Stimulated activated CD4-positive, alpha-beta T cell treated with anti-CD3 and anti-CD28 coated beads, Interleukin-12 subunit alpha, Interleukin-12 subunit beta, amount 100 ng/mL, for 48 hours (primary cell): Measurements from ENCODE around the gene ZC3HAV1L.
"Not testable (repeated sequence)": the region's sequence is repeated elsewhere in the genome, so short reads cannot be mapped to it uniquely, and the experiment has no call there.

Source experiments
- DNase-seq, 3 donors: peaks; one replicate each; pipeline ENCODE4 v3.0.0-alpha.2; 2020; ENCODE audit warnings: low read depth in 2 of 3, low spot score in 1 of 3

ZC3HAV1L gene, protein sequence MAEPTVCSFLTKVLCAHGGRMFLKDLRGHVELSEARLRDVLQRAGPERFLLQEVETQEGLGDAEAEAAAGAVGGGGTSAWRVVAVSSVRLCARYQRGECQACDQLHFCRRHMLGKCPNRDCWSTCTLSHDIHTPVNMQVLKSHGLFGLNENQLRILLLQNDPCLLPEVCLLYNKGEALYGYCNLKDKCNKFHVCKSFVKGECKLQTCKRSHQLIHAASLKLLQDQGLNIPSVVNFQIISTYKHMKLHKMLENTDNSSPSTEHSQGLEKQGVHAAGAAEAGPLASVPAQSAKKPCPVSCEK

DNA sequence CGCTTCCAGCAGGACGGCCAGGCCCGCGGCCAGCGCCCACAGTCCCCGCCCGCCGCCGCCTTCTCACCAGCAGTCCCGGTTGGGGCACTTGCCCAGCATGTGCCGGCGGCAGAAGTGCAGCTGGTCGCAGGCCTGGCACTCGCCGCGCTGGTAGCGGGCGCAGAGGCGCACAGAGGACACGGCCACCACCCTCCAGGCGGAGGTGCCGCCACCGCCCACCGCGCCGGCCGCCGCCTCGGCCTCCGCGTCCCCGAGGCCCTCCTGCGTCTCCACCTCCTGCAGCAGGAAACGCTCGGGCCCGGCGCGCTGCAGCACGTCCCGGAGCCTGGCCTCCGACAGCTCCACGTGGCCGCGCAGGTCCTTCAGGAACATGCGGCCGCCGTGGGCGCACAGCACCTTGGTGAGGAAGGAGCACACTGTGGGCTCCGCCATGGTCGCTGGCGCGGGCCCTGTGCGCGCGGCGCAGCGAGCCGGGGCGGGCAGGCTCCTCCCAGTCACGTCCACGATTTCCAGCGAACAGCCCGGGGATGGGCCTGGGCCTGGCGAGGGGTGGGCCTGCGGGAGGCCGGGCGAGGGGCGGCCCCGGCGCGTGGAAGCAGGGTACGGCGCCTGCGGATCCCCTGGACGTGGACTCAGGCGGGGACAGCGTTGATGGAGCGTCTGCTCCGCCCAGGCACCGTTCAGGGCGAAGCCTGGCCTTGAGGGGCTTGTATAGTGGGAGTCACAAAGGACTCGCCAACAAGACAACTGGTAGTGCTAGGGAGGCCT, at the start of gene ZC3HAV1L:
TSS of gene ZC3HAV1L (minus strand) at position 457 of the 768 bp plus-strand sequence. CDS start at position 432, 25 bp downstream.
- DNase-seq: peak; percentile 56 to 63 (median 58)

DNA sequence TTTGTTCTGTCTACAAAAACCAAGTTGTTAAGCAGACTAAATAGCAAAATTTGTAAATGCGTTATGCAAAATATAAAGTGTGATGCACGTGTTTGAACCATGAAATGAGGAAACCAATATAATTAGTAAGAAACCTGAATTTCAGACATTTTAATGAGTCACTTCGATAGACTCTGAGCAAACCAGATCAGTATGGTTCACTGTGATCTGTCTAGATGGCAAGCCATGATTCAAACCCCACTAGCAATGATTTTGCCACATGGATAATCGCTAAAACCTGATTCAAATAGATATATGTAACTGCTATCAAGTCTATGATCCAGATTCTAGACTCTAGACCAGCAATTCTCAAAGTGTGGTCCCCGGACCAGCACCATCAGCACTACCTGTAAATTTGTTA, 48.9 kb upstream of the ZC3HAV1L start:
- DNase-seq: no peak

DNA sequence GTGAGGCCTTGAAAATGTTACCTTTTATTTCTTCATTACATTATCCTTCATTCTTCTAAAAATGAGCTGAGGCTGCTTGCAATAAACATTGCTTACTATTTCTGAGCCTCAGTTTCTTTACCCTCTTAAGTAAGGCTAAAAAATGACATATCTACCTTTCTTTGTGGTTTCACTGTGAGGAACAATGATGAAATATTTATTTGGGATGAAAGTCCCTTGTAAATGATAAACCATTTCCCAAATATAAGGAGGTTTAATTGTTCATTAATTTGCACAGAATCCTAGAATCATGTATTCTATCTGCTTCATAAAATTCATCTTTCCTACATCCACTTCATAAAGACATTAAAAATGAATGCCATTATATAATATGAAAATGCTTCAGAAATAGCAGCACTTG, 45.7 kb upstream of the ZC3HAV1L start:
- no peak for DNase-seq

DNA sequence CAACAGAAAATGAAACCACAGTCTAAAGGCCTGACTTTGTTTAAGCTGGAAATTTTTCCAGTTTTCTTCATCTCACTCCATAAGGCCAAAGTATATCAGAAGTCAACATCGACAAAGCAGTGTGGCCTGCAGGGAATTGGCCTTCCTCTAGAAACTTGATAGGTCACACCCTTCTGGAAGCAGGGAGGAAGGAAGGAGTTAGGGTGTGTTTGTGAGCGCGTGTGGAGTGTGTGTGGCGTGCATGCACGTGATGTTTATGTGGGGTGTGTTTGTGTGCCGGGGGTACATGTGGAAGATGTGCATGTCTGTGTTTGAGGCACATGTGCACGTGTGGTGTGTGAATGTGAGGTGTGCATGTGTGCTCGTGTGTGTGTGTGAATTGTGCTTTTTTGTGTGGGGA, 45.1 kb upstream of the ZC3HAV1L start:
- no peak for DNase-seq

DNA sequence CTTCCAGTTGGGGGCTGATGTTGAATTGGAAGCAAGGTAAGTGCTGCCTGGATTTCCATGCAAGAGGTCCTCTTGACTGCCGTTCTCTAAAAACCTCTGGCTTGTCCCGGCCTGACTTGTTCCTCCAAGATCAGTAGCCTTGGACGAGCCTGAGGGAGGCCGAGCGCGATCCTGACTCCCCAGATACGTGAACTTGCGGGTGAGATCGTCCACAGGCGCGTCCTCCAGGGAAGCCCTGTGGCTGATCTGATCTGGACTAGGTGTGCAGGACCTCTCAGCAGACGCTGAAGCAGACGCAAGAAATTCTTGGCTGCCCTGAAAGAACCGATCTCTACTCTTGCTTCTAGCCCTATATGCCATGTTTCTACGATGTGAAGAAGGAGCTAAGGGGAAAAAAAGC, 44.0 kb upstream of the ZC3HAV1L start:
- DNase-seq: no peak

DNA sequence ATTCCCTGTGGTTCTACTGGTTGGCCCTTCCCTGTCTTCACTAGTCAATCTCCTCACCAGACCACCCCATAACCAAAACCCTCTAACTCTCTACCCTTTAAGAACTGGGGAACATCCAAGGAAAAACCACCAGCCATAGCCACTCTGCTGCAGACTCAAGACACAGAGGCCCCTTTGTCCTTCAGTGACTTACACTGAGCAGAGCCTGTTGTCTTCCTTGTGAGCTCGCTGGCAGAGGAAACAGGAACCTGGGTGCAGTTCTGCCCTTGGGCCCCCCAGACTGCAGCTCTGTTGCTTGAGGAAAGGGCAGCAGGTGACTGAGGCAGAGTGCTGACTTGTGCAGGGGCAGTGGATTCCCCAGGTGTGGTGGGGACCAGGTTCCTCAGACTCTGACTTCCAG, 43.1 kb upstream of the ZC3HAV1L start:
- no peak for DNase-seq

DNA sequence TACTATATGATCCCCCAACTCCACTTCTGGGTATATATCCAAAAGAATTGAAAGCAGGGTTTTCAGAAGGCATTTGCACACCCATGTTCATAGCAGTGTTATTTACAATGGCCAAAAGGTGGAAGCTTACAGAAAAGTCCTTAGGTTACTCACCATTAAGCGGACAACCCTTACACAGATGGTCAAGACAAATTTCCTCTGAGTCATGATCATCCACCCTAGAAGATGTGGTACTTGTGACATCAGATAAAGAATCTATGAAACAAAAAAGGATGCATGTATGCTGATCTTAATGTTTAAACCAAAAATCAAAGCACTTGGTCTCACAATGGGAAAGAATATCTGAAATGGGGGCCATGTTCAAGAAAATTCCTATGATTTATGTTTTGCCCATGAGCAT, 42.6 kb upstream of the ZC3HAV1L start:
- no peak for DNase-seq

DNA sequence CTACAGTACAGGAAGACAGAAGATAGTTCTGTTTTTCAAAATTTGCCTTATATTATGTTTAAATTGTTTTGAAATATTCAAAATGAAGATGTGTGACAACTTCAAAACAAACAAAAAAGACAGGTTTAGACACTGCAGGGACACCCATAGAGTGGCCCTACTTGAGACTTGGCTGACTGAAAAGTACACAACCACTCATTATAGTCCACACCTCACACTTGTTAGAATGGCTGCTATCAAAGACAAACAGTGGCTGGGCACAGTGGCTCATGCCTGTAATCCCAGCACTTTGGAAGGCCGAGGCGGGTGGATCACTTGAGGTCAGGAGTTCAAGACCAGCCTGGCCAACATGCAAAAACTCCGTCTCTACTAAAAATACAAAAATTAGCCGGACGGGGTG, 41.9 kb upstream of the ZC3HAV1L start:
- not testable (repeated sequence) for DNase-seq

DNA sequence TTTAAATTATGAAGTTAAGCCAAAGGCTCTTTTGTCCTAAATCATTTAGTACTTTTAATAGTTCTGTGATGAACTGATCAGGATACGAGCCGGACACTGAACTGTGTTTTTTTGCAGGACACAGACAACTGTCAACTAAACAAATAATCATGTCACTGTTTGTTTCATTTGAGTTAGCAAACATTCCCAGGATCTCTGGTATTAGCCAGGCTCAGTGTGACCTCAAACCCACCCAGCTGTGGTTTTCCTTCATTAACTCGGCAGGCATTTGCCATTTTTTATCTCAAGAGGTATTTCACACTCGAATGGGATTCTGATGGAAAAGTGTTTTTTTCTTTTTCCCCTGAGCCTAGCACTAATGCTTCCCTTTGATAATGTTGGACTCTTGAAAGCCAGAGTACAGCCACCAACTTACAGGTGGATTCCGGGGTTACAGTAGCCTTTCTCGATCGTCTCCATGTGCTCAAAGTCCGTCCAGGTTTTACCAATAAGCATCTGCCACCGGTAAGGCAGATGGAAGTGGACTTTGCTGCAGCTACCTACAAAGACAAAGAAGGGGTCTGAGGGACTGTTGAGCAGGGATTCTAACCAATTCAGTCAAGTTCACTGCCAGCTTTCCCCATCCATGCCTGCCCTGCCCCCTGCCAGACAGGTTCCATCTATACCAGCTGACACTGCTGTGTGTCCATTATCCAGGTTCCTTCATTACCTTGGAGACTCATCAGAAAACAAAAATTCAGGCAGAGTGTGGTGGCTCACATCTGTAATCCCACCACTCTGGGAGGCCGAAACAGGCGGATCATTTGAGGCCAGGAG, 40.2 kb upstream of the ZC3HAV1L start:
- no peak for DNase-seq

DNA sequence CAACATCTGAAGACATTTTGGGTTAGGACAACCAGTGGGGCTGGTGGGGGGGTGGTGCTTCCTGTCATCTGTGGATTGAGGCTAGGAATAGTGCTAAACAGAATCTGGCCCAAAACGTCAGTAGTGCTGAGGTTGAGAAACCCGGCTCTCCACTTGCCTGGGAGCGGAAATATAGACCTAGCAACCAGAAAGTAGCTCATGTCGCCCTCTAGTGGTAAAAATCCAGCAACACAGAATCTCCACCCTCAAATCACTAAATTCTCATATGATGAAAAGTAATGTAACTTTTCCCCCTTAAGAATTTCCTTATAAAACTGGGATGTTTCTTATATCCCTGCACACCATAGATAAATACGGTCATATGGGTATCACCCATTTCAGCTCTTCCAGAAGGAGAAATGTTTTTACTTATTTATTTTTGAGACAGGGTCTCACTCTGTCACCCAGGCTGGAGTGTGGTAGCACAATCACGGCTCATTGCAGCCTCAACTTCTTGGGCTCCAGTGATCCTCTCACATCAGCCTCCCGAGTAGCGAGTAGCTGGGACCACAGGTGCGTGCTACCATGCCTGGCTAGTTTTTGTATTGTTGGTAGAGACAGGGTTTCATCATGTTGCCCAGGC, 39.3 kb upstream of the ZC3HAV1L start:
- DNase-seq: peak; percentile 34 to 79 (median 47)

DNA sequence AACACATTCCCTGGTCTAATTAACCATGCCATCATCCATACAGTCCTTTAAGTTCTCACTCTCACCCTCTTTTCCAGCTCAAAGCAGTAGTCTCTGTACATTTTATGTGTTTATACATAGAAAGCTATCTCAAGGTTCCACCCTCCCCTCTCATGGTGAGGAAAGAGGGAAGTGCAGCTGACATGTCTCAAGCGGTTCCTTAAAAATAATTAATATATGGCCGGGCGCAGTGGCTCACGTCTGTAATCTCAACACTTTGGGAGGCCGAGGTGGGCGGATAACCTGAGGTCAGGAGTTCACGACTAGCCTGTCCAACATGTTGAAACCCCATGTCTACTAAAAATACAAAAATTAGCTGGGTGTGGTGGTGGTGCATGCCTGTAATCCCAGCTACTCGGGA, 37.0 kb upstream of the ZC3HAV1L start:
- DNase-seq: no peak

DNA sequence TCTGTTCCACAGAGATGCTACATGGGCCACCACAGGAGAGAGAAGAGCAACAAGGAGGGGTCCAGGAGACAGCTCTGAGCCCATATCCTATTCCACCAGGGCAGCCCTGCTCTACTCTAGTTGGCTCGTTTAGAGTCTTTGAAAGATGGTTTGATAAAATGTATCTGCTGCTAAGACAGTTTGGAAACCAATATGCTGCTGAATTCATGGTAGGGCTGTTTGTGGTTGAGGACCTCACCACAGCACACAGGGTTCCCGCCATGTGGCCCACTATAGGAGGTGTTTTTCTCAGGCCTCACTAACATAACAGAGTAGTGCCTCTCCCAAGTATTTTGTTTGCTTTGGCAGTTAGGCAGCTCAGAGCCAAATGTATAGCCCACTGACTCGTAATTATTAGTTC, 35.8 kb upstream of the ZC3HAV1L start:
- no peak for DNase-seq

DNA sequence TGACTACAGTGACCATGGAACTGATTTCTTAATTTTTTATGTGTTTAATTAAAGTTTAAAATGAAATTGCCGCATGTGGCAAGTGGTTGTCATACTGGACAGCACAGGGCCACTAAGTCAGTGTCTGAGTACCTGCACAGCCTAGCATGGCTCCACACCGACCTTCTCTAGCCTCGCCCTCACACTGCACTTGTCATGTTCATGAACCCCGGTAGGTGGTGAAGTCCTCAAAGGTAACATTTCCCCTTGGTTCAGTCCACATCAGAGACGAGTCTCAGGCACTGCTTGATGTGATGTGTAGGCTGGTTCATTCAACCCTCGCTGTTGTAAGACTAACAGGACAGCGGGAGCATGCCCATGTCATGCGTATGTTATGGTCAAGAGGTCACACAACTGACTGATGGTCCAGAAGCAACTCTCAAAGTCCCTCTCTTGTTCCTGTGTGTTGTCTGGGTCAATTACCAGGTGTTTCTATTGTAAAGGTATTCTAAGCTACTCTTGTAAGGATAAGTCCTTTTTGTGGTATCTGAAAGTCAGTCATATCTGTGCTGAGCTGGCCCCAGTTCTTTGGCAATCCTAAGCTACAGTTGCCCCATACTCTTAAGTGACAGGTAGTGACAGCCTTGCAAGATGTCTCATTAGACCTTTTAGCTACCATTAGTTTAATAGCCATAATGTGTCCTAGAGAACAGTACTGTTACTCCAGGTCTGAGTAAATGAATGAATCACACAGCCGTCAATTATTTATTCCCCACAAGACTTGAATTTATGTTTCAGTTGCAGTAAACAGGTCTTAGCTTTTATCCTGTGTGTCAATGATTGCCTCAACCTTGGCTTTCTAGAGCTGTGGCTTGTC, 32.9 kb upstream of the ZC3HAV1L start:
- DNase-seq: no peak

DNA sequence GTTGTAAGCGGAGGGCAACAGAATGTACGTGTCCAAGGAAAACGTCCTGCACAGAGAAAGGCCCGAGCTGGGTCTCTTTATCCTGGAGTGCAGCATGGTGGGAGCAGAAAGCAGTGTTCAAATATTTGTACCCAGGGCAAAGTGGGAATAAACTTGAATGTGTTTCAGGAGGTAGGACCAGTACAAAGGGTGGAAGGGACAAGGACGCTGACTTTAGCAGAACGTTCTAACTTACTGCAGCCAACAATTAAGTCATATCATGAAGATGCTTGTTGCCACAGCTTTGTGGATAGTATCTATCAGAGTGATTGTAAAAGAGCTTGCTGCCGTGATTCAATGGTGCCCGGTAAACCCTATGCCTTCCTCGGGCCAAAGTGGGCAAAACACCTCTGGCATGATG, 30.5 kb upstream of the ZC3HAV1L start:
- no peak for DNase-seq

DNA sequence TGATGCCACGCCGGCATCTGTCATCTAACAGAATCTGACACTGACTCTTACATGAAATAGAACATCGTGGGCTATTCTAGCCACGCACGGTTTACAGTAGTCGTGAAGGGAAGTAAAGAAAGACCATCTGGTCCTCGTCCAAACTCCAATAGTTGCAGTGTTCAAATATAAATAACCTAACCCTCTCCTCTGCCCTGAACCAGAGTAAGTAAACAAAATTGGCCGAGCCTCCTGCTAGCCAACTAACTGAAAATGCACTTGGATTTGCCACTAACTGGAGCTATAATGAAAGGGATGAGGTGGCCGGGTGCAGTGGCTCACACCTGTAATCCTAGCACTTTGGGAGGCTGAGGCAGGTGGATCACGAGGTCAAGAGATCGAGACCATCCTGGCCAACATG, 29.5 kb upstream of the ZC3HAV1L start:
- no peak for DNase-seq

DNA sequence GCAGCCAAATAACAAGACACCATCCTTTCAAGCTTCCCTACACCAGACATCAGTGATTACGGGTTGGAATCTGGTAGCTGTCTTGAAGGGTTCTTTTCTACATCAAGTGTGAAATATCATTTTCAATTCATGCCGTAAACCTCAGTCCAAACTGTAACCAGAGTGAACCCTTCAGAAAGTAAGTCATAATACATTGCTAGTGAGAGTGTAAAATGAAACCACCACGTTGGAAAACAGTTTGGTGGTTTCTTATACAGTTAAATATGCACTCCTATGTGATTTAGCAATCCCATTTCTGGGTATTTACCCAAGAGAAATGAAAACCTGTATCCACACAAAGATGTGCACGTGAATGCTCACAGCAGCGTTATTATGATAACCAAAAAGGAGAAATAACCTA, 25.6 kb upstream of the ZC3HAV1L start:
- DNase-seq: no peak

DNA sequence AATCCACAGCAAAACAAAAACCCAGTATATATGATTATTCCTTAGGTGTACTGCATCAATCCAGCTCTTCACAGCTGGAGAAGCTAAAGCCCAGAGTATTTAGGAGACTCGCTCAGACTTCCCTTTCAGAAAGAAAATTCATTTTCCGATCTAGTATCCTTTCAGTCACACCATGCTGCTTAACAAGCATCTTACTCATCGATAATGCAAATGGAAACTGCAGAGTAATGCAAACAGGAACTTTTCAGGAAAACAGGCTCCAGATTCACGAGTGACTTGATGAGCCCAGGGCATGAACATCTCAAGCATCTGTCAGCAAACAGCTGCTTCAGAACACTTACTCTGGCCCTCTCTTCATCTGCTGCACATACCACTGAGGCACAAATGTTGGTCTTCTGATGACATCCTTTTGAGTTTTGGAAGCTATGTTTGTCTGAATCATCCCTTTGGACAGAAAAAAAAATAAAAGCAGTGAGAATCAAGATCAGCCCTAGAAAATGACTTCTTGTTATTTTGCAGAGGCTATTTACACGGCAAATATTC, 24.9 kb upstream of the ZC3HAV1L start:
- DNase-seq: no peak

DNA sequence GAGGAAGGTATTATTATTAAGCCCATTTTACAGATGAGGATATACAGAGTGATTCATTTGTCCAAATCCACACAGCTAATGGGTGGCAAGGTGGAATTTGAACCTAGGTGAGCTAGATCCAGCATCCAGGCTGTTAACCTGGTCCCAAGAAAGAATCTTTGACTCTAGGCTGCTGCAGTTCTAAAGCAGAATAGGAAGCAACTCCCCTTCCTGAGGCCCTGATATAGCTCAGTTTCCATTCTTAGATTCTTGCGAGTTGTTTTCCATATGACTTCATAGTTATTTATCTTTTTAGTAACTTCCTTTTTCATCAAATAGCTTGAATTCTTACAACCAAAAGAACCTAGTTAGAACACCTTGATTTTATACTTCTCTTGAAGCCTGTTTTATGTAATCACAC, 24.1 kb upstream of the ZC3HAV1L start:
- DNase-seq: no peak

DNA sequence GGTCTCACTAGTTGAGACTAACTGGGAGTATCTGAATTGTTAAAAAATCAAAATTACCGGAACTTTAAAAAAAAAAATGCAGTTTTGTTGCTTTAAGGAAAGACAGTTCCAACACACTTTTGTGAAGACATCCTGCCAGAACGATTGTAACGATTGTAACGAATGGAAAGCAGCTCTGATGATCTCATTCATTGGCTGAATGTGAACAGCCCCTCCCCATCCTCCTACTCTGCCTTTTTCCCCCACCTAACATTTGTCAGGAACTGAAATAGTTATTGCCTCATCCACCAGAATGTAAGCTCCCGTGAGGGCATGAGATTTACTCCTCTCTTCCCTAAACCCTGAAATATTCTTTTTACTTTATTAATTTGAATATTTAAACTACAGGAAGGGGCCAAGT, 23.1 kb upstream of the ZC3HAV1L start:
- DNase-seq: no peak

DNA sequence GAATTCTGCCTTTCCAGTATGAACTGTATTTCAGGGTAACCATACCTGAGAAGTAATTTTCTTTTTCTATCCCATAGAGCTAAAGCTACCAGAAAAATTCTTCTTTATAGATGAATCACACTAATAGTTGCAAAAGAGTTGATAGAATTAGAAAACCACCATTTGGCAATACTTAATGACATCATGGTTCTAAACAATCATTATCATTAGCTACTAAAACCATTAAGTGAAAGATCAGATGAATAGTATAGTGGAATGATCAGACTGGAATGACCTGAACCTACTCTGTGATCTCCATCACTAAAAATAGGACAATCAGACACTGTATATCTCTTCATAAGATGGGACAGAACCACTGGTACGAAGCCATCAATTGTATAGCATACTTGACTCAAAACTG, 19.8 kb upstream of the ZC3HAV1L start:
- DNase-seq: no peak
